Renal pelvis (tissue), 12 donors: Measurements from ENCODE around the gene CSTB. TPM values are rescaled to one million over a fixed set of nuclear protein-coding genes. Genes with fewer than 3 reads are reported as not detected.
"Not testable (repeated sequence)": the region's sequence is repeated elsewhere in the genome, so short reads cannot be mapped to it uniquely, and the experiment has no call there.

Experiments
- DNase-seq: peaks from one replicate; pipeline ENCODE4 v3.0.0-alpha.2; 2013
- long read RNA-seq, 16 experiments: transcript quantifications; one replicate each; lab custom pipeline, GENCODE V29; 2026
- polyA plus RNA-seq, 3 donors: library from polyadenylated mRNA; unstranded; fragments of 120-200 nt; gene quantifications; one replicate each; pipeline ENCODE4 v1.2.1, GENCODE V29; 2013; ENCODE audit not compliant: insufficient read length in 3 of 3

Gene CSTB
- polyA plus RNA-seq = 10 to 100 TPM; 49.0 to 51.3 (median 49.0) TPM
- long read RNA-seq, donor 1, transcript CSTB-202 (1 exons, 3,744 nt) = minor isoform, 17 of 150 reads
- long read RNA-seq, donor 1, transcript CSTB-201 (3 exons, 2,164 nt) = major isoform, 109 of 150 reads
- long read RNA-seq, donor 1, partial matches to known transcripts = 9 of 150 reads
- long read RNA-seq, donor 1, other reads (novel, unspliced or antisense) = 12 of 150 reads
- long read RNA-seq, donor 2, transcript CSTB-202 (1 exons, 3,744 nt) = minor isoform, 9 of 167 reads
- long read RNA-seq, donor 2, transcript CSTB-201 (3 exons, 2,164 nt) = major isoform, 154 of 167 reads
- long read RNA-seq, donor 2, partial matches to known transcripts = 0 of 167 reads
- long read RNA-seq, donor 2, other reads (novel, unspliced or antisense) = 0 of 167 reads
- long read RNA-seq, donor 3, transcript CSTB-201 (3 exons, 2,164 nt) = major isoform, 186 of 228 reads
- long read RNA-seq, donor 3, transcript CSTB-202 (1 exons, 3,744 nt) = minor isoform, 36 of 228 reads
- long read RNA-seq, donor 3, partial matches to known transcripts = 5 of 228 reads
- long read RNA-seq, donor 3, other reads (novel, unspliced or antisense) = 0 of 228 reads
- long read RNA-seq, donor 4, transcript CSTB-204 (2 exons, 2,354 nt) = minor isoform, 6 of 203 reads
- long read RNA-seq, donor 4, transcript CSTB-202 (1 exons, 3,744 nt) = minor isoform, 29 of 203 reads
- long read RNA-seq, donor 4, transcript CSTB-201 (3 exons, 2,164 nt) = major isoform, 160 of 203 reads
- long read RNA-seq, donor 4, partial matches to known transcripts = 6 of 203 reads
- long read RNA-seq, donor 4, other reads (novel, unspliced or antisense) = 0 of 203 reads
- long read RNA-seq, donor 5, transcript CSTB-202 (1 exons, 3,744 nt) = minor isoform, 13 of 131 reads
- long read RNA-seq, donor 5, transcript CSTB-201 (3 exons, 2,164 nt) = major isoform, 103 of 131 reads
- long read RNA-seq, donor 5, partial matches to known transcripts = 12 of 131 reads
- long read RNA-seq, donor 5, other reads (novel, unspliced or antisense) = 0 of 131 reads
- long read RNA-seq, donor 6, transcript CSTB-201 (3 exons, 2,164 nt) = major isoform, 92 of 121 reads
- long read RNA-seq, donor 6, transcript CSTB-202 (1 exons, 3,744 nt) = minor isoform, 22 of 121 reads
- long read RNA-seq, donor 6, partial matches to known transcripts = 7 of 121 reads
- long read RNA-seq, donor 6, other reads (novel, unspliced or antisense) = 0 of 121 reads
- long read RNA-seq, donor 7, transcript CSTB-202 (1 exons, 3,744 nt) = minor isoform, 52 of 326 reads
- long read RNA-seq, donor 7, transcript CSTB-201 (3 exons, 2,164 nt) = major isoform, 246 of 326 reads
- long read RNA-seq, donor 7, partial matches to known transcripts = 24 of 326 reads
- long read RNA-seq, donor 7, other reads (novel, unspliced or antisense) = 0 of 326 reads
- long read RNA-seq, donor 8, transcript CSTB-201 (3 exons, 2,164 nt) = major isoform, 48 of 59 reads
- long read RNA-seq, donor 8, partial matches to known transcripts = 8 of 59 reads
- long read RNA-seq, donor 8, other reads (novel, unspliced or antisense) = 0 of 59 reads
- long read RNA-seq, donor 9, transcript CSTB-201 (3 exons, 2,164 nt) = major isoform, 165 of 207 reads
- long read RNA-seq, donor 9, transcript CSTB-202 (1 exons, 3,744 nt) = minor isoform, 26 of 207 reads
- long read RNA-seq, donor 9, partial matches to known transcripts = 13 of 207 reads
- long read RNA-seq, donor 9, other reads (novel, unspliced or antisense) = 0 of 207 reads
- long read RNA-seq, donor 10, transcript CSTB-201 (3 exons, 2,164 nt) = major isoform, 98 of 126 reads
- long read RNA-seq, donor 10, transcript CSTB-202 (1 exons, 3,744 nt) = minor isoform, 19 of 126 reads
- long read RNA-seq, donor 10, partial matches to known transcripts = 7 of 126 reads
- long read RNA-seq, donor 10, other reads (novel, unspliced or antisense) = 0 of 126 reads
- long read RNA-seq, donor 11, transcript CSTB-201 (3 exons, 2,164 nt) = major isoform, 76 of 109 reads
- long read RNA-seq, donor 11, transcript CSTB-202 (1 exons, 3,744 nt) = minor isoform, 22 of 109 reads
- long read RNA-seq, donor 11, partial matches to known transcripts = 11 of 109 reads
- long read RNA-seq, donor 11, other reads (novel, unspliced or antisense) = 0 of 109 reads
- long read RNA-seq, donor 12, transcript CSTB-204 (2 exons, 2,354 nt) = minor isoform, 8 of 164 reads
- long read RNA-seq, donor 12, transcript CSTB-201 (3 exons, 2,164 nt) = major isoform, 138 of 164 reads
- long read RNA-seq, donor 12, transcript CSTB-202 (1 exons, 3,744 nt) = minor isoform, 12 of 164 reads
- long read RNA-seq, donor 12, partial matches to known transcripts = 6 of 164 reads
- long read RNA-seq, donor 12, other reads (novel, unspliced or antisense) = 0 of 164 reads
- long read RNA-seq, donor 13, transcript CSTB-202 (1 exons, 3,744 nt) = minor isoform, 17 of 93 reads
- long read RNA-seq, donor 13, transcript CSTB-201 (3 exons, 2,164 nt) = major isoform, 62 of 93 reads
- long read RNA-seq, donor 13, partial matches to known transcripts = 14 of 93 reads
- long read RNA-seq, donor 13, other reads (novel, unspliced or antisense) = 0 of 93 reads
- long read RNA-seq, donor 14, transcript CSTB-202 (1 exons, 3,744 nt) = minor isoform, 67 of 288 reads
- long read RNA-seq, donor 14, transcript CSTB-201 (3 exons, 2,164 nt) = major isoform, 197 of 288 reads
- long read RNA-seq, donor 14, partial matches to known transcripts = 19 of 288 reads
- long read RNA-seq, donor 14, other reads (novel, unspliced or antisense) = 0 of 288 reads
- long read RNA-seq, donor 15, transcript CSTB-202 (1 exons, 3,744 nt) = minor isoform, 27 of 224 reads
- long read RNA-seq, donor 15, transcript CSTB-201 (3 exons, 2,164 nt) = major isoform, 179 of 224 reads
- long read RNA-seq, donor 15, partial matches to known transcripts = 16 of 224 reads
- long read RNA-seq, donor 15, other reads (novel, unspliced or antisense) = 0 of 224 reads
- long read RNA-seq, donor 16, transcript CSTB-202 (1 exons, 3,744 nt) = minor isoform, 49 of 295 reads
- long read RNA-seq, donor 16, transcript CSTB-201 (3 exons, 2,164 nt) = major isoform, 229 of 295 reads
- long read RNA-seq, donor 16, partial matches to known transcripts = 14 of 295 reads
- long read RNA-seq, donor 16, other reads (novel, unspliced or antisense) = 0 of 295 reads

- DNase-seq = peak; percentile 76
These were observed at the start of gene CSTB for GRCh38 chr21:43775795-43776430. TSS of gene CSTB (minus strand) at chr21:43776308. CDS start at chr21:43776269, 39 bp downstream.

GRCh38 chr21:43825242-43825935 is 49.3 kb upstream of the CSTB start:
- DNase-seq = no peak

GRCh38 chr21:43824333-43825241 is 48.5 kb upstream of the CSTB start:
- no peak for DNase-seq

GRCh38 chr21:43822741-43823140 is 46.6 kb upstream of the CSTB start:
- not testable (repeated sequence) for DNase-seq

GRCh38 chr21:43822166-43822565 is 46.1 kb upstream of the CSTB start:
- DNase-seq = not testable (repeated sequence)

GRCh38 chr21:43820466-43820865 is 44.4 kb upstream of the CSTB start:
- DNase-seq = no peak

GRCh38 chr21:43819511-43820405 is 43.6 kb upstream of the CSTB start:
- no peak for DNase-seq

- DNase-seq = no peak
These were observed 42.6 kb upstream of the CSTB start for GRCh38 chr21:43818685-43819084.

- no peak for DNase-seq
These were observed 41.3 kb upstream of the CSTB start for GRCh38 chr21:43817157-43818086.

GRCh38 chr21:43816611-43817071 is 40.5 kb upstream of the CSTB start:
- DNase-seq = no peak

GRCh38 chr21:43815991-43816390 is 39.9 kb upstream of the CSTB start:
- no peak for DNase-seq

GRCh38 chr21:43815107-43815613 is 39.1 kb upstream of the CSTB start:
- DNase-seq = no peak
